Sigmoid colon (tissue), 7 donors: ENCODE measurements around the gene CDH13. TPM values are rescaled to one million over a fixed set of nuclear protein-coding genes. Genes with fewer than 3 reads are reported as not detected.

Experiments
- DNase-seq: peaks from one replicate; pipeline ENCODE4 v3.0.0-alpha.2; 2019
- H3K27ac ChIP-seq, 4 donors: fragments of 200-600 bp; sonication (generic); one replicate each; pipeline ENCODE4 v1.5.1; 2016 to 2019; ENCODE audit warnings: mild to moderate bottlenecking in 1 of 4
- H3K27me3 ChIP-seq, 3 donors: fragments of 200-600 bp; sonication (generic); one replicate each; pipeline ENCODE4 v1.5.1; 2019; ENCODE audit warnings: mild to moderate bottlenecking in 1 of 3
- H3K36me3 ChIP-seq, 4 donors: fragments of 200-600 bp; sonication (generic); one replicate each; pipeline ENCODE4 v1.5.1; 2016 to 2019
- H3K4me1 ChIP-seq, 4 donors: fragments of 200-600 bp; sonication (generic); one replicate each; pipeline ENCODE4 v1.5.1; 2017 to 2019
- H3K4me3 ChIP-seq, 4 donors: fragments of 200-600 bp; sonication (generic); one replicate each; pipeline ENCODE4 v1.5.1; 2017 to 2019; ENCODE audit warnings: mild to moderate bottlenecking in 2 of 4, moderate library complexity in 1 of 4
- H3K9me3 ChIP-seq, 4 donors: fragments of 200-600 bp in 3 of 4; sonication (generic) in 3 of 4; one replicate each; pipeline versions ENCODE4 v1.5.1 to v1.6.1; 2013 to 2019
- CTCF ChIP-seq, 4 experiments: fragments of 450-650 bp in 3 of 4; fragments of 200-600 bp in 1 of 4; IDR thresholded peaks; one replicate each; pipeline ENCODE4 v1.5.1; 2016 to 2019; ENCODE audit warnings: antibody characterized with exemption in 4 of 4, mild to moderate bottlenecking in 3 of 4, moderate library complexity in 2 of 4
- EP300 ChIP-seq, 4 donors: sonication (generic); formaldehyde crosslinking; IDR thresholded peaks; one replicate each; pipeline ENCODE4 v1.6.1; 2017; ENCODE audit warnings: antibody characterized with exemption in 4 of 4
- POLR2A ChIP-seq, 2 donors: fragments of 450-650 bp; IDR thresholded peaks; one replicate each; pipeline ENCODE4 v1.6.1; 2016; ENCODE audit warnings: antibody characterized with exemption in 2 of 2, mild to moderate bottlenecking in 2 of 2, moderate library complexity in 2 of 2
- POLR2AphosphoS5 ChIP-seq, 4 donors: sonication (generic); formaldehyde crosslinking; IDR thresholded peaks; one replicate each; pipeline ENCODE4 v1.6.1; 2017; ENCODE audit warnings: antibody characterized with exemption in 4 of 4
- WGBS, 2 donors: extraction: QIAGEN DNeasy Blood & Tissue Kit; methylation state at CpG; one replicate each; pipeline ENCODE4 v1.1.7; 2013; 5-methylcytosine and 5-hydroxymethylcytosine counted together
- intact Hi-C: fragments of 100-400 bp; cut with DNase I; formaldehyde crosslinking; loops from one replicate; pipeline ENCODE4 v1.15.1; 2023
- polyA plus RNA-seq, 3 donors: library from polyadenylated mRNA; stranded (reverse); fragments of 200-250 nt; gene quantifications; one replicate each; pipeline ENCODE4 v1.2.3, GENCODE V29; 2013
- total RNA-seq, 4 donors: library from RNA; depleted of rRNA; stranded (reverse); fragments of >200 nt; gene quantifications; one replicate each; pipeline ENCODE4 v1.1.0, GENCODE V29; 2016
- donor health status: healthy with polysubstance abuse.
- donor health status: Bipolar disorder and iron deficiency.
- donor health status: healthy.

Gene CDH13
- total and polyA plus RNA-seq, 7 donors, result 0.60 to 17.6 (median 11.8) TPM

DNA sequence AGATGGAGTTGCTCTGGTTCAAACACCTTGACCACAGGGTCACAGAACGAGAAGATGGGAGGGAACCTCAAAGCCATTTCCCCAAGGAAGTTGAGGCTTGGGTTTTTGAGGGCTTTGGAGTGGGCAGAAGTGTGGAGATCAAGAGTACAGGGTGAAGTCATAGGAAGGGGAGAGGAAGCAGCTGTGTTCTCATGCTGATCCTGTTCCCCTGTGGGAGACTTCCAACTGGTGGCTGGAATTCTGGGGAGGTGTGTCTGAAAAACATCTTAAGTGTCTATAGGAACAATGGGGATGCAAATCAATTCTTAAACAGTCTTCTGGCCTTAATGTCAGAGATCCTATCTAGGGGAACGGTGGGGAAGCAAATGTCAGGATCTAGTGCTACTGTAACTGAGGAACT, 1142.2 kb downstream of the CDH13 start:
- no peaks in the 10 kb centered on the region for H3K4me1 ChIP-seq
- intact Hi-C loops, result no loop called here
- H3K9me3 ChIP-seq, result no peaks in the 10 kb centered on the region
- no peak for DNase-seq
- no peaks in the 10 kb centered on the region for H3K27me3 ChIP-seq
- H3K27ac ChIP-seq, result peak overlapping the region in 1 of 4 donors; percentile 8
- TF ChIP-seq EP300 (IDR thresholded peaks at IDR 0.05), result no peak
- no peak for TF ChIP-seq CTCF (IDR thresholded peaks at IDR 0.05)
- no peak for TF ChIP-seq POLR2A (IDR thresholded peaks at IDR 0.05)
- no peak for TF ChIP-seq POLR2AphosphoS5 (IDR thresholded peaks at IDR 0.05)
- WGBS, 2 donors, result 48 to 50% methylated on average over 2 of the region's 2 CpGs
- no peaks in the 10 kb centered on the region for H3K36me3 ChIP-seq
- H3K4me3 ChIP-seq, result no peak overlapping the region

DNA sequence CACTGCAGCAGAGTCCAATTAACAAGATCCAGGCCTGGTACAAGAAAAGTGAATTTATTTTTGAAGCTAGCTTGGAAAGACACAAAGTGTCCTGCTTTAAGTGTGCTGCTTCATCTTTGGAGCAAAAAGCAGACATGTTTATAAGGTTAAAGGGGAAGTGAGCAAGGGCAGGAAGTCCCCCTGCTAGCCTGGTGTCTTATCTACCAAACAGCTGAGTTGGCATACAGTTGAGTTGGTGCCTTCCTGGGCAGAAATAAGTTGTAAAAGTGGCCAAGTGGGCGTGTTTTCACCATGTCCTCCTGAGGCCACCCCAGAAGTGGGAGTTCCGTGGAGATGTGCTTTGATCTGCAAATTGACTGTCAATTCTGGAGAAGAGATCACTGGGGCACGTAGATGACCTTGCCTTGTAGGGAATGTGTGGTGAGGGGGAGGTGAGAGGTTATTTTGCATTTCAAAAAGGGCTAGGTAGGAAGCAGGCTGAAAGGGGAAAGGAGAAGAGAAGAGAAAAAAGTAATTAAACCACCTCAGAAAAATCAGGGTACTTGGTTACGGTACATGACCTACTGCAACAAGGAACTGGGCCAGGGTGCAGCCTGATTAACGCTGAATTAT, 1142.7 kb downstream of the CDH13 start:
- Histone ChIP-seq H3K27ac (peak overlapping the region in 1 of 4 donors; percentile 8), H3K27me3 (no peaks in the 10 kb centered on the region), H3K4me1 (no peaks in the 10 kb centered on the region), H3K4me3 (no peak overlapping the region), H3K9me3 (no peaks in the 10 kb centered on the region), H3K36me3 (no peaks in the 10 kb centered on the region)
- 39 to 50% methylated on average over 5 of the region's 5 CpGs for WGBS, 2 donors
- no peak for DNase-seq
- intact Hi-C loops, result no loop called here
- TF ChIP-seq EP300 (IDR thresholded peaks at IDR 0.05) (no peak), POLR2AphosphoS5 (IDR thresholded peaks at IDR 0.05) (no peak), CTCF (IDR thresholded peaks at IDR 0.05) (no peak), POLR2A (IDR thresholded peaks at IDR 0.05) (no peak)

DNA sequence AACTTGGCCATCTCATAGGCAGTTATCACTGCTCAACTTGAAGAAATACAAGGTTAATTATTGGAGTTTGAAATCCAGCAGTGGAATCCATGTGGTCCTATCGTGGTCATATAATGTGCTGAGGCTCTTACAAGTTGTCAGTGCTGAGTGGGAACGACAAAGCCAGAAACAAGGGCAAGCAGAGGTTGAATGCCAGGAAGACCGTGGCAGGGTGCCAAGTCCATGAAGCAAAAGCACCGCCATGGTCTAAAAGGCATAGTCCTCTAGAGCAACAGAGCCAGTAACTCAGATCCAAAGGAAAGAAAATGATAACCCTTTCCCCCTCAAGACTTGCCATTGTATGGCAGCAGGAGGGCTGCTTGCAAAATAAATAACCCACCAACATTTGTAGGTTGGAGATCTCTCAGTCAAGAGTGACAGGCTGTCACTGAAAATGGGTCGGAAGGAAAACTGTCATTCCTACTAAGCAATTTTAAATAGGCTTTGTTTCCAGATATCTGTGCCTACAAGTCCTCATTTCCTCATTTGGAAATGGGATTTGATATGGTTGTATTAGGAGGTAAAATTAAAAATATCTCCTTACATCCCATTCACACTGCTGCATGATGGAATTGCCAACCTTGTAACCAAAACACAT, 1144.7 kb downstream of the CDH13 start:
- Histone ChIP-seq H3K36me3 (no peaks in the 10 kb centered on the region), H3K27me3 (no peaks in the 10 kb centered on the region), H3K27ac (no peak overlapping the region), H3K4me1 (no peaks in the 10 kb centered on the region), H3K4me3 (no peak overlapping the region), H3K9me3 (no peaks in the 10 kb centered on the region)
- TF ChIP-seq POLR2AphosphoS5 (IDR thresholded peaks at IDR 0.05), result no peak
- TF ChIP-seq CTCF (IDR thresholded peaks at IDR 0.05), result no peak
- TF ChIP-seq EP300 (IDR thresholded peaks at IDR 0.05), result no peak
- TF ChIP-seq POLR2A (IDR thresholded peaks at IDR 0.05), result no peak
- no peak for DNase-seq
- 67 to 78% methylated on average over 5 of the region's 5 CpGs for WGBS, 2 donors
- intact Hi-C loops, result no loop called here

DNA sequence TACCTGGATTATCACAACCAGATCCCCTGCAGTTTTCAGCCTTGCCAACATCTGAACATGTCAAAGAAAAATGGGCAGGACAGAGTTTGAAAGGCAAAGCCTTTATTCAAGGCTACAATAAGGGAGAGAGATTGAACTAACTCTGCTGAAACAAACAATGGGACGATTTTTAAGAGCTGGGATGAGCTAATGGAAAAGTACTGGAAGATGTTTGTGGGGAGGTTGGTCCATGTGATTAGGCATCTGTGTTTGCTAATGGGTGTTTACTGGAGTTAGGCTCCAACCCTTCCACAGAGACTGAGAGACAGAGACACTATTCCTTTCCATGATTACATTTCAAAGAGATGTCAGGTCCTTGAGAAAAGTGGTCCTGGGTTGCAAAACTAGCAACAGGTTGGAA, 1146.0 kb downstream of the CDH13 start:
- no peak overlapping the region for H3K27ac ChIP-seq
- WGBS, 2 donors, result 10 to 54% methylated on average over 1 of the region's 1 CpG
- H3K36me3 ChIP-seq, result no peaks in the 10 kb centered on the region
- DNase-seq, result no peak
- H3K27me3 ChIP-seq, result no peaks in the 10 kb centered on the region
- no peak overlapping the region for H3K4me3 ChIP-seq
- intact Hi-C loops, result no loop called here
- TF ChIP-seq POLR2A (IDR thresholded peaks at IDR 0.05) (no peak), EP300 (IDR thresholded peaks at IDR 0.05) (no peak), CTCF (IDR thresholded peaks at IDR 0.05) (no peak), POLR2AphosphoS5 (IDR thresholded peaks at IDR 0.05) (no peak)
- H3K9me3 ChIP-seq, result no peaks in the 10 kb centered on the region
- no peaks in the 10 kb centered on the region for H3K4me1 ChIP-seq
